Tibial nerve (tissue), 3 donors: ENCODE results near the gene MND1.

Experiments
- POLR2A ChIP-seq, 2 donors: fragments of 450-650 bp; IDR thresholded peaks; one replicate each; pipeline ENCODE4 v1.6.1; 2017; ENCODE audit warnings: antibody characterized with exemption in 2 of 2, mild to moderate bottlenecking in 2 of 2, moderate library complexity in 2 of 2
- TF ChIP-seq, protein P1 (sequence below), 5 experiments: fragments of 200-600 bp in 3 of 5; fragments of 450-650 bp in 2 of 5; sonication (generic) in 3 of 5; IDR thresholded peaks; one replicate each; pipeline ENCODE4 v1.5.1; 2016 to 2019; ENCODE audit warnings: antibody characterized with exemption in 5 of 5, mild to moderate bottlenecking in 3 of 5, moderate library complexity in 2 of 5

DNA sequence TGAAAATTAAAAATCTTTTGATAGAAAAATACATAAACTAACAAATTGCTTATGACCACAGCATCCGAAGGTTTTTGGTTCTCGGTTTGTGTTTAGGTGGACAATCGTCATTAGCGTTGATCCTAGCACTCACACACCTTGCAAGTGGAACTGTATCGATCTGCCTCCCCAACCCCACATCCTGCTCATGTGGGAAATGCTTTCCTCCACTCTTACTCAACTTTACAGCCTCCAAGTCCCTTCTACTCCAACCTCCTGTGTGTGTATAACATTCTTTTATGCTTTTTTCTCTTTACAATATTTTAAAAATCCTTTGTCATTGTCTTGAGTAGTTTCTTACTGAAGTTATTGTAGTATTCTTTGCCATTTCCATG is 106.0 kb downstream of the MND1 start:
- TF ChIP-seq POLR2A (IDR thresholded peaks at IDR 0.05): no peak
- TF ChIP-seq, protein P1, sequence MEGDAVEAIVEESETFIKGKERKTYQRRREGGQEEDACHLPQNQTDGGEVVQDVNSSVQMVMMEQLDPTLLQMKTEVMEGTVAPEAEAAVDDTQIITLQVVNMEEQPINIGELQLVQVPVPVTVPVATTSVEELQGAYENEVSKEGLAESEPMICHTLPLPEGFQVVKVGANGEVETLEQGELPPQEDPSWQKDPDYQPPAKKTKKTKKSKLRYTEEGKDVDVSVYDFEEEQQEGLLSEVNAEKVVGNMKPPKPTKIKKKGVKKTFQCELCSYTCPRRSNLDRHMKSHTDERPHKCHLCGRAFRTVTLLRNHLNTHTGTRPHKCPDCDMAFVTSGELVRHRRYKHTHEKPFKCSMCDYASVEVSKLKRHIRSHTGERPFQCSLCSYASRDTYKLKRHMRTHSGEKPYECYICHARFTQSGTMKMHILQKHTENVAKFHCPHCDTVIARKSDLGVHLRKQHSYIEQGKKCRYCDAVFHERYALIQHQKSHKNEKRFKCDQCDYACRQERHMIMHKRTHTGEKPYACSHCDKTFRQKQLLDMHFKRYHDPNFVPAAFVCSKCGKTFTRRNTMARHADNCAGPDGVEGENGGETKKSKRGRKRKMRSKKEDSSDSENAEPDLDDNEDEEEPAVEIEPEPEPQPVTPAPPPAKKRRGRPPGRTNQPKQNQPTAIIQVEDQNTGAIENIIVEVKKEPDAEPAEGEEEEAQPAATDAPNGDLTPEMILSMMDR (IDR thresholded peaks at IDR 0.05): no peak
